Measurements from ENCODE around the gene CCSER1. TPM values are rescaled to one million over a fixed set of nuclear protein-coding genes. Genes with fewer than 3 reads are reported as not detected.

The CCSER1 gene
- total RNA-seq, 3 donors from 2014 or later (not counting 1 experiment from before 2014, with no cell fraction given): 0.87 to 1.1 (median 1.1) TPM

DNA sequence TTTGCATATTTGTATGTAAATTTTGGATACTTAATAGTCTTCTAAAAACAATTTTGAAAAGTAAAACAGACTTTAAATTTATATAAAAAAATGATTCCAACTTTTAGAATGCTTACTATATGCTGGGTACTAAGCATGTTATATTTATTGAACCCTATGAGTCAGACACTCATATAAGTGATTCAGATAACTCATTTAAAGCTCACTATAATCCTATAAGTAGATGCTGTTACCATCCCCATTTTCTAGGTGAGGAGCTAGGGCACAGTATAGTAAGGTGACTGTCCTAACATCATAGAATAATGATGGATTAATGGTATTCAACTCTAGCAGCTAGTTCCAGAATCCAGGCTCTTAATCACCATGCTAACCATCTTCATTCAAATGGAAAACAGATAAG lies 1299.5 kb downstream of the CCSER1 start:
- Histone ChIP-seq H3K36me3 (ENCODE audit: control insufficient read depth, insufficient read depth, low read length) (no peaks in the 10 kb centered on the region), H3K4me1 (ENCODE audit: control insufficient read depth, insufficient read depth, low read length) (no peaks in the 10 kb centered on the region), H3K9me3 (ENCODE audit: control insufficient read depth, insufficient read depth, low read length) (no peaks in the 10 kb centered on the region), H3K27ac (ENCODE audit: low read length) (no peak overlapping the region), H3K4me3 (ENCODE audit: low read length) (no peak overlapping the region), H3K27me3 (ENCODE audit: control insufficient read depth, insufficient read depth, low read length) (no peaks in the 10 kb centered on the region)
- Mint-ChIP-seq H3K27ac (no peak overlapping the region), H3K36me3 (no peaks in the 10 kb centered on the region), H3K4me1 (no peaks in the 10 kb centered on the region), H3K9me3 (peaks cover 4 to 10% of the 10 kb centered on the region in 2 donors), H3K4me3 (no peak overlapping the region), H3K27me3 (ENCODE audit: low read depth in 2 of 2) (no peaks in the 10 kb centered on the region)
- DNase-seq: no peak
- ATAC-seq: no peak
- intact Hi-C loops (cut with micrococcal nuclease): no loop called here
- TF ChIP-seq, protein P1, sequence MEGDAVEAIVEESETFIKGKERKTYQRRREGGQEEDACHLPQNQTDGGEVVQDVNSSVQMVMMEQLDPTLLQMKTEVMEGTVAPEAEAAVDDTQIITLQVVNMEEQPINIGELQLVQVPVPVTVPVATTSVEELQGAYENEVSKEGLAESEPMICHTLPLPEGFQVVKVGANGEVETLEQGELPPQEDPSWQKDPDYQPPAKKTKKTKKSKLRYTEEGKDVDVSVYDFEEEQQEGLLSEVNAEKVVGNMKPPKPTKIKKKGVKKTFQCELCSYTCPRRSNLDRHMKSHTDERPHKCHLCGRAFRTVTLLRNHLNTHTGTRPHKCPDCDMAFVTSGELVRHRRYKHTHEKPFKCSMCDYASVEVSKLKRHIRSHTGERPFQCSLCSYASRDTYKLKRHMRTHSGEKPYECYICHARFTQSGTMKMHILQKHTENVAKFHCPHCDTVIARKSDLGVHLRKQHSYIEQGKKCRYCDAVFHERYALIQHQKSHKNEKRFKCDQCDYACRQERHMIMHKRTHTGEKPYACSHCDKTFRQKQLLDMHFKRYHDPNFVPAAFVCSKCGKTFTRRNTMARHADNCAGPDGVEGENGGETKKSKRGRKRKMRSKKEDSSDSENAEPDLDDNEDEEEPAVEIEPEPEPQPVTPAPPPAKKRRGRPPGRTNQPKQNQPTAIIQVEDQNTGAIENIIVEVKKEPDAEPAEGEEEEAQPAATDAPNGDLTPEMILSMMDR (IDR thresholded peaks at IDR 0.05): no peak

DNA sequence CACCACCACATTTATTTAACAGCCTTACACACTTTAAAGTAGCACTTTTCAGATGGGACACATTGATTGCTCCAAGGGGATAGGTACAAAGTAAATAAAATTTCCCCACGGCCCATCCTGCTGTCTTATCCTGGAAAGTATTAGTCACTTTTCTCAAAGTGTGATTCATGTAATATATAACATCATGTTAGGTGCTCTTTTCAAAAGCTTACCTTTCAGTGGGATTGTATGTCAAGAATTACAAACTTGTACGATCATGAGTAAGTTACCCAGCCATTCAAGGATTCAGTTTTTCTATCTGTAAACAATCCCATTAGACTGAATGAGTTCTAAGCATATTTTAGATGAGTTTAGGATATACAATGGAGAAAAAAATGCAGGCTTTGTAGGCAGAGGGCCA lies 1300.0 kb downstream of the CCSER1 start:
- H3K27ac ChIP-seq (ENCODE audit: low read length): no peak overlapping the region
- no peaks in the 10 kb centered on the region for H3K36me3 ChIP-seq (ENCODE audit: control insufficient read depth, insufficient read depth, low read length)
- Mint-ChIP-seq H3K27ac (no peak overlapping the region), H3K27me3 (ENCODE audit: low read depth in 2 of 2) (no peaks in the 10 kb centered on the region), H3K4me1 (no peaks in the 10 kb centered on the region), H3K4me3 (no peak overlapping the region), H3K36me3 (no peaks in the 10 kb centered on the region), H3K9me3 (peaks cover 5 to 13% of the 10 kb centered on the region in 2 donors)
- WGBS (ENCODE audit: insufficient coverage): no CpG with 5 or more reads among the region's 2 CpGs
- ATAC-seq: no peak
- H3K27me3 ChIP-seq (ENCODE audit: control insufficient read depth, insufficient read depth, low read length): no peaks in the 10 kb centered on the region
- H3K4me1 ChIP-seq (ENCODE audit: control insufficient read depth, insufficient read depth, low read length): no peaks in the 10 kb centered on the region
- no peaks in the 10 kb centered on the region for H3K9me3 ChIP-seq (ENCODE audit: control insufficient read depth, insufficient read depth, low read length)
- intact Hi-C loops (cut with micrococcal nuclease): no loop called here
- TF ChIP-seq, protein P1 (IDR thresholded peaks at IDR 0.05): no peak
- no peak overlapping the region for H3K4me3 ChIP-seq (ENCODE audit: low read length)
- DNase-seq: no peak

- no peaks in the 10 kb centered on the region for H3K36me3 ChIP-seq (ENCODE audit: control insufficient read depth, insufficient read depth, low read length)
- Mint-ChIP-seq H3K9me3 (peaks cover 19% of the 10 kb centered on the region in 2 donors), H3K27me3 (ENCODE audit: low read depth in 2 of 2) (no peaks in the 10 kb centered on the region), H3K4me1 (no peaks in the 10 kb centered on the region), H3K4me3 (no peak overlapping the region), H3K36me3 (peaks cover 13% of the 10 kb centered on the region), H3K27ac (no peak overlapping the region)
- DNase-seq (no peak), ATAC-seq (no peak)
- H3K4me1 ChIP-seq (ENCODE audit: control insufficient read depth, insufficient read depth, low read length): no peaks in the 10 kb centered on the region
- TF ChIP-seq, protein P1 (IDR thresholded peaks at IDR 0.05): no peak
- intact Hi-C loops (cut with micrococcal nuclease): no loop called here
- WGBS (ENCODE audit: insufficient coverage): 83% methylated on average over 1 of the region's 1 CpG
- peaks cover 5% of the 10 kb centered on the region for H3K9me3 ChIP-seq (ENCODE audit: control insufficient read depth, insufficient read depth, low read length)
- no peak overlapping the region for H3K4me3 ChIP-seq (ENCODE audit: low read length)
- no peaks in the 10 kb centered on the region for H3K27me3 ChIP-seq (ENCODE audit: control insufficient read depth, insufficient read depth, low read length)
- no peak overlapping the region for H3K27ac ChIP-seq (ENCODE audit: low read length)
Observed at GRCh38 chr4:91434631-91435030, 1307.4 kb downstream of the CCSER1 start.

GRCh38 chr4:91436556-91436955 lies 1309.4 kb downstream of the CCSER1 start:
- H3K27ac ChIP-seq (ENCODE audit: low read length): no peak overlapping the region
- intact Hi-C loops (cut with micrococcal nuclease): no loop called here
- no peaks in the 10 kb centered on the region for H3K27me3 ChIP-seq (ENCODE audit: control insufficient read depth, insufficient read depth, low read length)
- no peak overlapping the region for H3K4me3 ChIP-seq (ENCODE audit: low read length)
- peaks cover 21 to 24% of the 10 kb centered on the region in 2 donors for H3K9me3 Mint-ChIP-seq
- peaks cover 5% of the 10 kb centered on the region for H3K9me3 ChIP-seq (ENCODE audit: control insufficient read depth, insufficient read depth, low read length)
- DNase-seq (no peak), ATAC-seq (no peak)
- H3K4me1 ChIP-seq (ENCODE audit: control insufficient read depth, insufficient read depth, low read length): no peaks in the 10 kb centered on the region
- WGBS (ENCODE audit: insufficient coverage): 100% methylated on average over 1 of the region's 1 CpG
- TF ChIP-seq, protein P1 (IDR thresholded peaks at IDR 0.05): no peak
- H3K36me3 ChIP-seq (ENCODE audit: control insufficient read depth, insufficient read depth, low read length): no peaks in the 10 kb centered on the region
- no peak overlapping the region for H3K4me3 Mint-ChIP-seq
- no peaks in the 10 kb centered on the region for H3K4me1 Mint-ChIP-seq
- H3K36me3 Mint-ChIP-seq: peaks cover 13% of the 10 kb centered on the region
- no peaks in the 10 kb centered on the region for H3K27me3 Mint-ChIP-seq (ENCODE audit: low read depth in 2 of 2)
- H3K27ac Mint-ChIP-seq: no peak overlapping the region
